Transverse colon (tissue), 4 donors: ENCODE results near the gene CBL. TPM values are rescaled to one million over a fixed set of nuclear protein-coding genes. Genes with fewer than 3 reads are reported as not detected.

Source experiments
- DNase-seq: peaks from one replicate; pipeline ENCODE4 v3.0.0-alpha.2; 2019
- H3K27ac ChIP-seq, 4 donors: fragments of 200-600 bp; sonication (generic); 2 replicates each; pipeline ENCODE4 v1.5.1; 2016 to 2018; ENCODE audit warnings: inconsistent platforms in 4 of 4
- H3K27me3 ChIP-seq: fragments of 200-600 bp; sonication (generic); 2 replicates; pipeline ENCODE4 v1.5.1; 2017; ENCODE audit warnings: inconsistent platforms
- H3K36me3 ChIP-seq, 4 donors: fragments of 200-600 bp; sonication (generic); 2 replicates each; pipeline ENCODE4 v1.5.1; 2017 to 2019; ENCODE audit warnings: inconsistent platforms in 4 of 4
- H3K4me1 ChIP-seq, 4 donors: fragments of 200-600 bp; sonication (generic); 2 replicates each; pipeline ENCODE4 v1.5.1; 2017 to 2020; ENCODE audit warnings: inconsistent platforms in 4 of 4
- H3K4me3 ChIP-seq, 4 donors: fragments of 200-600 bp; sonication (generic); 1 replicate in 1 of 4; 2 replicates in 3 of 4; pipeline versions ENCODE4 v1.5.1 to v1.6.1; 2017 to 2019; ENCODE audit warnings: inconsistent platforms in 4 of 4
- H3K9me3 ChIP-seq, 2 donors: fragments of 200-600 bp; sonication (generic); 2 replicates each; pipeline ENCODE4 v1.5.1; 2017 to 2019; ENCODE audit warnings: inconsistent platforms in 2 of 2
- EP300 ChIP-seq: sonication (generic); formaldehyde crosslinking; IDR thresholded peaks from one replicate; pipeline ENCODE4 v1.6.1; 2017; ENCODE audit warnings: antibody characterized with exemption, low read depth
- POLR2A ChIP-seq: fragments of 450-650 bp; IDR thresholded peaks from one replicate; pipeline ENCODE4 v1.6.1; 2016; ENCODE audit warnings: antibody characterized with exemption, mild to moderate bottlenecking, moderate library complexity
- POLR2AphosphoS5 ChIP-seq, 3 donors: sonication (generic); formaldehyde crosslinking; IDR thresholded peaks; one replicate each; pipeline ENCODE4 v1.6.1; 2016; ENCODE audit warnings: antibody characterized with exemption in 3 of 3
- WGBS, 2 donors: methylation state at CpG; one replicate each; pipeline ENCODE4 v1.1.5; 2018; ENCODE audit warnings: low coverage in 1 of 2; 5-methylcytosine and 5-hydroxymethylcytosine counted together
- in situ Hi-C, 4 donors: fragments of 200-750 bp; cut with MboI; loops; one replicate each; pipeline versions ENCODE4 v1.15.0 to v1.15.1; 2017; ENCODE audit warnings: low sequenced_read_pairs in 3 of 4, low pct_ligation_motif_present in 1 of 4, low pct_unique_long_range_greater_than_20kb in 1 of 4
- intact Hi-C: fragments of 100-400 bp; cut with DNase I; formaldehyde crosslinking; loops from one replicate; pipeline ENCODE4 v1.15.1; 2023; ENCODE audit warnings: low total_unique reads
- total RNA-seq, 4 donors: library from RNA; depleted of rRNA; stranded (reverse); fragments of >200 nt; gene quantifications; one replicate each; pipeline ENCODE4 v1.1.0, GENCODE V29; 2016
- TF ChIP-seq, protein P1 (sequence below), 5 experiments: fragments of 200-600 bp in 3 of 5; fragments of 450-650 bp in 2 of 5; sonication (generic) in 3 of 5; IDR thresholded peaks; 1 replicate in 2 of 5; 2 replicates in 3 of 5; pipeline ENCODE4 v1.5.1; 2016 to 2017; ENCODE audit warnings: antibody characterized with exemption in 5 of 5, inconsistent platforms in 3 of 5, mild to moderate bottlenecking in 2 of 5, moderate library complexity in 1 of 5

CBL gene
- total RNA-seq, 4 donors from 2014 or later, result 6.8 to 18.7 (median 12.4) TPM

DNA sequence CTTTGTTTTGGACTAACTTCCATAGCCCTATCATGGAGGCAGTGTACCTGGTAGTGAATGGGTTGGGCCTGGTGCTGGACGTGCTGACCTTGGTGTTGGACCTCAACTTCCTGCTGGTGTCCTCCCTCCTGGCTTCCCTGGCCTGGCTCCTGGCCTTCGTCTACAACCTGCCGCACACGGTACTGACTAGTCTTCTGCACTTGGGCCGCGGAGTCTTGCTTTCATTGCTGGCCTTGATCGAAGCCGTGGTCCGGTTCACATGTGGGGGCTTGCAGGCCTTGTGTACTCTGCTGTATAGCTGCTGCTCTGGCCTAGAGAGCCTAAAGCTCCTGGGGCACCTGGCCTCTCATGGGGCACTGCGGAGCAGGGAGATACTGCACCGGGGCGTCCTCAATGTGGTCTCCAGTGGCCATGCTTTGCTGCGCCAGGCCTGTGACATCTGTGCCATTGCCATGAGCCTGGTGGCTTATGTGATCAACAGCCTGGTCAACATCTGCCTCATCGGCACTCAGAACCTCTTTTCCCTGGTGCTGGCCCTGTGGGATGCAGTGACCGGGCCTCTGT is 129.0 kb downstream of the CBL start:
- peak overlapping the region; percentile 87 to 92 (median 89) for H3K27ac ChIP-seq
- peak overlapping the region; percentile 76 to 98 (median 94) for H3K4me3 ChIP-seq
- intact Hi-C loops, result no loop called here
- no peak for TF ChIP-seq POLR2A
- TF ChIP-seq EP300, result no peak
- TF ChIP-seq, protein P1, sequence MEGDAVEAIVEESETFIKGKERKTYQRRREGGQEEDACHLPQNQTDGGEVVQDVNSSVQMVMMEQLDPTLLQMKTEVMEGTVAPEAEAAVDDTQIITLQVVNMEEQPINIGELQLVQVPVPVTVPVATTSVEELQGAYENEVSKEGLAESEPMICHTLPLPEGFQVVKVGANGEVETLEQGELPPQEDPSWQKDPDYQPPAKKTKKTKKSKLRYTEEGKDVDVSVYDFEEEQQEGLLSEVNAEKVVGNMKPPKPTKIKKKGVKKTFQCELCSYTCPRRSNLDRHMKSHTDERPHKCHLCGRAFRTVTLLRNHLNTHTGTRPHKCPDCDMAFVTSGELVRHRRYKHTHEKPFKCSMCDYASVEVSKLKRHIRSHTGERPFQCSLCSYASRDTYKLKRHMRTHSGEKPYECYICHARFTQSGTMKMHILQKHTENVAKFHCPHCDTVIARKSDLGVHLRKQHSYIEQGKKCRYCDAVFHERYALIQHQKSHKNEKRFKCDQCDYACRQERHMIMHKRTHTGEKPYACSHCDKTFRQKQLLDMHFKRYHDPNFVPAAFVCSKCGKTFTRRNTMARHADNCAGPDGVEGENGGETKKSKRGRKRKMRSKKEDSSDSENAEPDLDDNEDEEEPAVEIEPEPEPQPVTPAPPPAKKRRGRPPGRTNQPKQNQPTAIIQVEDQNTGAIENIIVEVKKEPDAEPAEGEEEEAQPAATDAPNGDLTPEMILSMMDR (IDR thresholded peaks at IDR 0.05), result no peak
- TF ChIP-seq POLR2AphosphoS5 (IDR thresholded peaks at IDR 0.05), result no peak
- no peaks in the 10 kb centered on the region for H3K9me3 ChIP-seq
- WGBS, 2 donors, result 65 to 78% methylated on average over 5 to 15 of the region's 15 CpGs
- no peak for DNase-seq
- H3K27me3 ChIP-seq, result peaks cover 11% of the 10 kb centered on the region
- peaks cover 15 to 54% (median 38%) of the 10 kb centered on the region in 4 donors for H3K4me1 ChIP-seq
- in situ Hi-C loops, result no loop called here
- no peaks in the 10 kb centered on the region for H3K36me3 ChIP-seq

DNA sequence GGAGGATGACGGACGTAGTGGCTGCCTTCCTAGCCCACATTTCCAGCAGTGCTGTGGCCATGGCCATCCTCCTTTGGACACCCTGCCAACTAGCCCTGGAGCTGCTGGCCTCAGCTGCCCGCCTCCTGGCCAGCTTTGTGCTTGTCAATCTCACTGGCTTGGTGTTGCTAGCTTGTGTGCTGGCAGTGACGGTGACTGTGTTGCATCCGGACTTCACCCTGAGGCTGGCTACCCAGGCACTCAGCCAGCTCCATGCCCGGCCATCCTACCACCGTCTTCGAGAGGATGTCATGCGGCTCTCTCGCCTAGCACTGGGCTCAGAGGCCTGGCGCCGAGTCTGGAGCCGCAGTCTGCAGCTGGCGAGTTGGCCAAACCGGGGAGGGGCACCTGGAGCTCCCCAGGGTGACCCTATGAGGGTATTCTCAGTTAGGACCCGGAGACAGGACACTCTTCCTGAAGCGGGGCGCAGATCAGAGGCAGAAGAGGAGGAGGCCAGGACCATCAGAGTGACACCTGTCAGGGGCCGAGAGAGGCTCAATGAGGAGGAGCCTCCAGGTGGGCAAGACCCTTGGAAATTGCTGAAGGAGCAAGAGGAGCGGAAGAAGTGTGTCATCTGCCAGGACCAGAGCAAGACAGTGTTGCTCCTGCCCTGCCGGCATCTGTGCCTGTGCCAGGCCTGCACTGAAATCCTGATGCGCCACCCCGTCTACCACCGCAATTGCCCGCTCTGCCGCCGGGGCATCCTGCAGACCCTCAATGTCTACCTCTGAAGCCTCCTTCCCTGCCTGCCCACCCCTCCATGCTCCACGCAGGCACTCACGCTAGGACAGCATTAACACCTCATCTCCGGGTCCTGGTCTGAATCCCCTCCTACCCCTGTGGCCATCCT is 129.8 kb downstream of the CBL start:
- DNase-seq, result no peak

DNA sequence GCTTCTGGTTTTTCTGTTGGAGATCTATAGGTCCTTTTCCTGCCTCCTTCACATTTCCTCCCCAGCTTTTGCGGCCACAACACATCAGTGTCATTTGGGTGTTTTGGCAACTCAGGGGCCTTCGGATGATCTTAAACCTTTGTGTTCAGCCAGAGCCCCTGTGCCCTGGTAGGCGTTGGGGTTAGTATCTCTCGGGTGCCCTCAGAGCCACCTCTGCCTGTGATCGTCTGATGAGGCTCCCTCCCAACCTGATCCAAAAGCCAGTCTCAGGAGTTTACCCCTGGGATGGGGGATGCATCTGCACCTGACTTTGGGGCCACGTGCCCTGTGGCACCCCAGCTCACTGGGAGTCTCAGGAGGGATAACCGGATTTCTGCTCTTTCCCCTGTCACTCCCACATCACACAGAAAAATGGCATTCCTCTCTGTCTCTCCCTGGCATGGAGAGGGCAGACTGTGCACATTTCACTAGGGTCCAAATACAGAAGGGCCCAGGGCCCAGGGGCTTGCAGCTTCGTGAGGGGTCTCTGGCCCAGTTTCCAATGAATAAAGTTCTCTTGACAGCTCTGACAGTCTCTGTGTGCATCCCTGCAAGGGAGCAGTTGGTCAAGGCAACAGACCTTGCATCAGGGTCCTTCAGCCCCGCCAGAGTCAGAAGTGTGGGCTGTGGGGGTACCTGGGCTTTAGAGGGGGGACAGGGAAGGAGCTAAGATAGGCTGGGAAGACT is 130.8 kb downstream of the CBL start:
- 29 to 86% methylated on average over 1 to 9 of the region's 9 CpGs for WGBS, 2 donors
- no peaks in the 10 kb centered on the region for H3K36me3 ChIP-seq
- H3K4me1 ChIP-seq, result peaks cover 23 to 68% (median 50%) of the 10 kb centered on the region in 4 donors
- DNase-seq, result no peak
- peaks cover 28% of the 10 kb centered on the region for H3K27me3 ChIP-seq
- no peak overlapping the region for H3K4me3 ChIP-seq
- TF ChIP-seq EP300, result no peak
- TF ChIP-seq, protein P1 (IDR thresholded peaks at IDR 0.05), result no peak
- TF ChIP-seq POLR2A, result no peak
- TF ChIP-seq POLR2AphosphoS5 (IDR thresholded peaks at IDR 0.05), result no peak
- intact Hi-C loops (no loop called here), in situ Hi-C loops (no loop called here)
- peak overlapping the region; percentile 61 to 84 (median 82) for H3K27ac ChIP-seq
- H3K9me3 ChIP-seq, result no peaks in the 10 kb centered on the region

More for the DNA sequence above, 129.8 kb downstream of the CBL start:
- no peak overlapping the region for H3K27ac ChIP-seq
- H3K36me3 ChIP-seq, result no peaks in the 10 kb centered on the region
- in situ Hi-C loops, result no loop called here
- peaks cover 16 to 61% (median 43%) of the 10 kb centered on the region in 4 donors for H3K4me1 ChIP-seq
- intact Hi-C loops, result no loop called here
- TF ChIP-seq POLR2A (no peak), POLR2AphosphoS5 (IDR thresholded peaks at IDR 0.05) (no peak), EP300 (no peak)
- TF ChIP-seq, protein P1 (IDR thresholded peaks at IDR 0.05), result no peak
- H3K9me3 ChIP-seq, result no peaks in the 10 kb centered on the region
- H3K27me3 ChIP-seq, result peaks cover 18% of the 10 kb centered on the region
- 87% methylated on average over 28 of the region's 30 CpGs; no CpG with 5 or more reads in 1 of the 2 donors for WGBS, 2 donors
- no peak overlapping the region for H3K4me3 ChIP-seq
